ENCODE results near the gene SLC66A2. TPM values are rescaled to one million over a fixed set of nuclear protein-coding genes. Genes with fewer than 3 reads are reported as not detected.

The SLC66A2 gene
- total RNA-seq, 1 donor from 2014 or later = 22.7 TPM

DNA sequence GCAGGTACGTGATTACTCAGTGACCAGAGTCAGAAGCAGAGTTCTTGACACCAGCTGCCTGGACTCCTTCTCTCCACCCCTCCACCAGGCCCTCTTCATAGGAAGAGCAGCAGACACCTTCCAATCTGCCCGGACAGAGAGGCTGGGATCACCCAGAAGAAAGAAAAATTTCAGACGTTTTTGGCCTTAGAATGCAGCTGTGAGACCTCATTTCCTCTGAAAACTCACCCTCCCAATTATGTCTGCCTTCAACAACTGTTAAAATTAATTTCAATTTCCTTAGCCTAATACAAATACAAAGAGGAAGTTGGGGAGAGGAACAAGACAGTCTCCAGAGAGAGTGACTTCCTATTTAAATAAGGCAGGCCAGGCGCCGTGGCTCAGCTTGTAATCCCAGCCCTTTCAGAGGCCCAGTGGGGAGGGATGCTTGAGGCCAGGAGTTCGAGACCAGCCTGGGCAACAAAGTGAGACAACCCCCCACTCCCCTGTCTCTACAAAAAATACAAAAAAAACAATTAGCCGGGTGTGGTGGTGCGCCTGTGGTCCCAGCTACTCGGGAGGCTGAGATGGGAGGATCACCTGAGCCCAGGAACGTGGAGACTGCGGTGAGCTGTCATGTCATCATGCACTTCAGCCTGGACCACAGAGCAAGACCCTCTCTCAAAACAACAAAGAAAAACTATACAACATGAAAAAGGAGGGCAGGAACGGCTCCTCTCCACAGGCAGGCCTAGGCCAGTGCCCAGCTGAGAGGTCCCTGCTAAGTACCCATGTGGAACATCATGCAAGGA is 1.6 kb downstream of the SLC66A2 start:
- no peak for DNase-seq

DNA sequence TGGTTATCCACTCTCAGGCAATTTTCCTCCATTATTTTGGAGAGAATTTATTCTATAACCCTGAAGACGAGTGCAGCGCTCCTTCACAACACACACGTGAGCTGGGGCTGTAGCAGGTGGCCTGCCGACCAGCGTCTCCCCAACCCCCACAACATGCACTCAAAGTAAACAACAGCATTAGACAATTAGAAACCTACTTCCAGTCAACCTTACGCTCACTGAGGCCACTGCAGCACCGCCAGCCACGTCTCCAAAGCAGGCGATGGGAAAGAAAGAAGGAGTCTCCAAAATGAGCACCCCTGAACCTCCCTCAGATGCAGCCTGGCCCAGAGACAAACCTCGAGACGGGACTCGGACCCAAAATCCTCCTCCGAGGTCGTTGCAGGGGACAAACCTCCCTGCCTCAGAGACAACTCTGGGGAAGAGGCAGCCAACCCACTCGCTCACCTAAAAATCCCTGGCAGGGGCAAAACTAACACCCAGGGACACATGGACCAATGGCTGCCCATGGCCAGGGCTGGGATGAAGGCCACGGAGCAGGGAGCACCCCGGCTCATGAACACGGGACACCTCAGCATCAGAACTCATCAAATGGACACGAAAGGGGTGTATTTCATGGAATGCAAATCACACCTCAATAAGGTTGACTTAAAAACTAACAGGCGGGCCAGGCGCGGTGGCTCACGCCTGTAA is 2.6 kb downstream of the SLC66A2 start:
- no peak for DNase-seq

DNA sequence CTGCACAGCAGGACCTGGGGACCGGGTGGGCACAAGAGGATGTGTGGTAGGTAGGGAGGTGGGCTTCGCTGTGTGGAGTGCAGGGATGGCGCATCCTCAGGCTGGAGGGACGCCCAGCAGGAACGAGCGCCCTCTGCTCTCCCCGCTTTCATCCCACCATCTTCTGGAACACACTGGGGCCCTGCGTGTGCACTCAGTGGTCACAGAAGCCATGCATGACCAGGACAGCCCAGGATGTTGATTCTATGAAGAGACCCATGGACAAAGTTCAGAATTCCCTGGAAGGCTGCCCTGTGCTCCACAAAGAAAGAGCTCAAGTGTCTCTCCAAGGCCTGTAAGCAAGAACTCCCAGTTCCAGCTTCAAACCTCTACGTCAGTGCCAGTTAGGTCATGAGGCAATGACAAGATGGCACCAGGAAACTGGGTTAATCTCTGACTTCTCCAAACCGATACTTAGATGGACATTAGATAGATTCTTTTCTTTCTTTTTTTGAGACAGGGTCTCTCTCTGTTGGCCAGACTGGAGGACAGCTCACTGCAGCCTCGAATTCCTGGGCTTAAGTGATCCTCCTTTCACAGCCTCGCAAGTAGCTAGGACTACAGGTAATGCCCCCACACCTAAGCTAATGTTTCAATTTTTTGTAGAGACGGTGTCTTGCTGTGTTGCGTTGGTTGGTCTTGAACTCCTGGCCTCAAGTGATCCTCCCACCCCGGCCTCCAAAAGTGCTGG is 3.4 kb downstream of the SLC66A2 start:
- no peak for DNase-seq

DNA sequence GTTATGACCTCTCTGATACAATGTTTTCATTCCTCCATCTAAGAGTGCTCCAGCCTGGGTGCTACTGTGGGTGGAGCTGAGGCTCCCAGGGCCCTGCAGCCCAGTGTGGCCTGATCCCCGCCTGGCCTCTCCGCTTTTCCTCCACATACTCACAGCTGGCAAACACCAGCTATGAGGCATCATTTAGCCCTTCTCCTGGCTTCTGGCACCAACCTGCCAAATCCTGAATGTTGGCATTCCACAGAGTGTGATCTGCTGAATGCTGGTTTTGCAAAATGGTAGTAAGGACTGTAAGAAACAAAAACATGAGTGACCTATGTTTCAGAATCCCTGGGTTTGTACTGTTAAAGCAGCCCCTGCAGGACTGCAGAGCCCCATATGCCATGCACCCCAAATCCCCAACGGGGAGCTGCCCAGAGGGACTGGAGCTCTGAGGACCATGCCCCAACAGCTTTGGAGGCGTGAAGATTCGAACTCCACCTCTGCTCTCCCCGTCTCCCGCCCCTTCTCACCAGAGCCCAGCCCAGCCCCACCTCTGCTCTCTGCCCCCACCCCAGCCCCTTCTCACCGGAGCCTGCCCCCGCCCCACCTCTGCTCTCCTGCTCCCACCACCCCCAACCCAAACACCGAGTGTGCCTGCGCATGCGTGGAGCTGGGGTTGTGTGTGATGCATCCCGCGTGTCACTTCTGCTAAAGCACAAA is 4.2 kb downstream of the SLC66A2 start:
- DNase-seq = no peak

DNA sequence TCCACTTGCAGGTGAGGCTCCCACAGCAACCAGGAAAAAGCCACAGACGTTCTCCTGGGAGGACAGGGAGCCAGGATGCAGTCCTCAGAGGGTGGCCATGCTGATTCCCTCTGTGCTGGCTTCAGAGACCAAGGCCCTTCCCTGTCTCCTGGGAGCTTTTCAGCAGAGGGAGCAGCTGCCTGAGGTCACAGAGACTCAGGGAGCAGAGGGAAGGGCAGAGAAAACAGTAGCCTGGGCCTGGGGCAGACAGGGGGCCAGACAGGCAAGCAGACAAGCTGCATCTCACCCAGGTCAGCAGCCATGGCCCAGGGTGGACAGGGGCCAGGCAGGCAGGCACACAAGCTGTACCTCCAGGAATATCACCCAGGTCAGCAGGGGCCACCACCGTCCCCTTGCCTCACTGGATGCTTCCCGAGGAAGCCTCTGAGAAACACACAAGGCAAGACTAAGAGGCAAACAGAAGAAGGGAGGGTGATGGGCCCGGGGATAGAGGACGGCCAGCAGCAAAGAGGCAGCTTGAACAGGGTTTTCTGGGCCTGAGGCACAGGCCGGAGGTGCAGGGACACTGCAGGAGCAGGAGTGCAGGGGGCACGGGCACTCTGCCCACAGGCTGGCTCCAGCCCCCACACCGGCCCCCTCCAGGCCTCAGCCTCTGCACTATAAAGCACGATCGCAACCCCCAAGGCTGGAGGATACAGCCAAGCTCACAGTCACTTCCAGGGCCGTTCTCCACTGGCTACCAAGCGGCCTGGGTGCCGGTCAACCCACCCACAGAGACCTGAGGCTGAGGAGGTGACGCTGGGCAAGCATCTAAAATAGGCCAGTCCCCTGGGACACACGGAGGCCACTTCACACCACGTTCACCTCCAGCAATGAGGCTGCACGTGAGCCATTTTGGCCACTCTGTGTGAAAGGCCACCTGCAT is 6.1 kb downstream of the SLC66A2 start:
- no peak for DNase-seq

DNA sequence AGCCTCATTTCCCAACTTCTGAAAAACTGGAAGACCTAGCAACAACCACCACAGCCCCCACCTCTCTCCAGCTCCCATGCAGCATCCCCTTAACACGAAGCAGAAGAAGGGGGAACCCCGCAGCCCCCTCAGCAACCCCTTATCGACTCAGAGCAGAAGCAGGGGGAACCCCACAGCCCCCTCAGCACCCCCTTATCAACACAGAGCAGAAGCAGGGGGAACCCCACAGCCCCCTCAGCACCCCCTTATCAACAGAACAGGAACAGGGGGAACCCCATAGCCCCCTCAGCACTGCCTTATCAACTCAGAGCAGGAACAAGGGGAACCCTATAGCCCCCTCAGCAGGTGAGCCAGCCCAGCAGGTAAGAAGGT is 6.7 kb downstream of the SLC66A2 start:
- DNase-seq = no peak

DNA sequence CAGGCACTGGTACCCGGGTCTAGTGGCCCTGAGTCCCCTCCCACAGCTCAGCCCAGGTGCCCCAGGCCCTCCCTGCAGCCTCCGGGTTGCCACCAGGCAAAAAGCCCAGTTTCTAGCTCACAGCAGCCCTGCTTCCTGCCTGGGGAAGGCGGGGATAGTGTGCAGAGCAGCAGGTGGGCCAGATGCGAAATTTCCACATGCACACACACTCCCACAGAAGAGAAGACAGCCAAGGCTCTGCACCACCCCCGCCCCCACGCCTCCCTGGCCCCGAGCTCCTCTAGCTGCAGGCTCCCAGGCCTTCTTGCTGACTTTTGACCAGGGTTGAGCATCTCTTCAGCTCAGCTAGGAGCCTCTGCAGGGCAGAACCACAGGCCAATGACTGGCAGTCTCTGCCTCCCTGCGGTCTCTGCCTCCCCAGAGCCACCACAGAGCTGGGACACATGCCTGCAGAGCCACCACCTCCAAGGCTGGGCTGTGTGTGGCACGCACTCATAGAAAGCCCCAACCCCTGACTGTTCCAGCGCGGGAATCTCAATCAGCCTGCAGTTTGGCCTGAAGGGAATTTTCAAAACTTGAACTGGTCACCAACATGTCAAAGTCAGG is 7.2 kb downstream of the SLC66A2 start:
- no peak for DNase-seq

DNA sequence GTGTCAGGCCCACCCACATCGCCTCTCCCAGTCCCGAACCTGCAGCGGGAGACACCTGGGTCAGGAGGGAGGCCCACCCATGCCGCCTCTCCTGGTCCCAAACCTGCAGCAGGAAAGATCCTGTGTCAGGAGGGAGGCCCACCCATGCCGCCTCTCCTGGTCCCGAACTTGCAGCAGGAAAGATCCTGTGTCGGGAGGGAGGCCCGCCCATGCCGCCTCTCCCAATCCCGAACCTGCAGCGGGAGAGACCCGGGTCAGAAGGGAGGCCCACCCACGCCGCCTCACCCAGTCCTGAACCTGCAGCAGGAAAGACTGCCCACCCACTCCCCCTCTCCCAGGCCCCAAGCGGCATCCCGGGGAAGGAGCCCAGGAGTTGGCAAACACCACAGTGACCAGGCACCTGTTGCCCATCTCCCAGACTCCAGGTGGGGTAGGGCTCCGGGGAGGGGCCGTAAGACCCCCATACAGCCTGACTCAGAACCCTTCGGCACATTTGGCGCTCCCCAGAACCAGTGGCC is 7.8 kb downstream of the SLC66A2 start:
- DNase-seq = no peak

DNA sequence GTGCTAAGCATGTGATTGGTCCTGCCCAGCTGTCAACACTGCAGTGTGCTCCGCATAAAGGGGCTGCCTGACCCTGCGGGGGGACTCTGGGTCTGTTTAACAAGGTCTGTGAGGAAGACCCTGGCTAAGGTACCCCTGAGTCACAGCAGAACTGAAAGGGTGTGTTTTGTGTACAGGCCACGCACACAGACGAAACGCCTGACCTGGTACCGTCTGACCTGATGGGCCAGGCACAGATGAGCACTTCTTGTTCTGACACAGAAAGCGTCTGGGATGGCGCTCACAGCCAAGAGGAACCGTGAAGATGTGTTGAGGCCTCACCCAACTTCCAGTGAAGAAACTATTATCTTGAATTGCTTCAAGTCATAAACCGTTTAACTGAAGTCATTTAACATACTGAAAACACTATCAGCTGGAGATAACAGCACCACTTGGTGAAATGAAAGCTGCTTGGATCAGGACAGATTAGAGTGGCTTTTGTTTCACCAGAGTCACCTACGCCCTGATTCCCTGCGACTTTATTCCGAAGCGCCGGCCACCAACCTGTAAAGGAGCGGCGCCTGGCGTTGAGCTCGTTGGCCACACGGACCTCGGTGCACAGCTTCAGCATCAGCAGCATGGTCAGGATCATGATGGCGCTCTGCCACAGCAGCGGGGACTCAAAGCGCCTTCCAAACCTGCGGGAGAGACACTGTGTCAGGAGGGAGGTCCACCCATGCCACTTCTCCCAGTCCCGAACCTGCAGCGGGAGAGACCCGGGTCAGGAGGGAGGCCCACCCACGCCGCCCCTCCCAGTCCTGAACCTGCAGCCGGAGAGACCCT is 8.5 kb downstream of the SLC66A2 start:
- DNase-seq = no peak

DNA sequence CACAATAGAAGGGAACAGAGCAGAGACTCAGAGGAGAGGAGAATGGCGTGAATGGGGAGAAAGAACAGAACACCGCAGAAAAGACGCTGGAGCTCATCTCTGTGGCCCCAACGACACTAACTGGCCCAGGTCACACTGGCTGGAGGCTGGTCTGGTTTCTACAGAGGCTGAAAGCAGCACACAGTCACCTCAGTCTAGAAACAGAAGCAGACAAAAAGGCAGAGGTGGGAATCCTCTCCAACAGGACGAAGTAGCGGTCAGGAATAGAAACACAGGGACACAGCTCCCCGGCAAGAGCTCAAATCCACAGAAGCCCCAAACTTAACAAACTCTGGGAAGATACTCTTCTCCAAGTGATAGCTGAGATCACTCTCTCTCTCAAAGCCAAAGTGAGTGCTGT is 9.2 kb downstream of the SLC66A2 start:
- no peak for DNase-seq

DNA sequence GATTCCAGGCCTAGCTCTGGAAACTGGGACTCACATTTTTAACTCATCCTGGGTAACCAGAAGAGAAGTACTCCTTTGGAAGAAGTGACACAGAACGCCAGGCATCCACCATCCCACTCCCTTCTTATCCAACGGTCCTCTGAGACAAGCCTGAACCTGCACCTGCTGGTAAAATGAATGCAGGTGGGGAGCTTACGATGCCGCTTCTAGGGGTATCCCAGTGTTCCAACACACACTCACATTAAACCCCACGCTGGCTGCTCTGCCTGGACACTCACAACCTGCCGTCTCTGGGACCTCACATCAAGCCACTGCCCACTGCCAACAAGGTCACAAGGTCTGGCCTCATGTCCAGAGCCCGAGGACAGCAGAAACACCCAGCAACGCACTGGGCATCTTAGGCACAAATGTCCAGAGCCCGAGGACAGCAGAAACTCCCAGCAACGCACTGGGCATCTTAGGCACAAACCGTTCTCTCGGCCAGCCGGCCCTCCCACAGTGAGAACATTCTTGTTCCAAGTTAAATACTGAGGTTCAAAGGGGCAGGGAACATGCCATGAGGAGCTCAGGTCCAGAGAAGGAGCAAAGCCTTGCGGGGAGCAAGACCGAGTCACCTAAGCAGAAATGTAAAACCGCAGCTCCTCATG is 9.9 kb downstream of the SLC66A2 start:
- no peak for DNase-seq

DNA sequence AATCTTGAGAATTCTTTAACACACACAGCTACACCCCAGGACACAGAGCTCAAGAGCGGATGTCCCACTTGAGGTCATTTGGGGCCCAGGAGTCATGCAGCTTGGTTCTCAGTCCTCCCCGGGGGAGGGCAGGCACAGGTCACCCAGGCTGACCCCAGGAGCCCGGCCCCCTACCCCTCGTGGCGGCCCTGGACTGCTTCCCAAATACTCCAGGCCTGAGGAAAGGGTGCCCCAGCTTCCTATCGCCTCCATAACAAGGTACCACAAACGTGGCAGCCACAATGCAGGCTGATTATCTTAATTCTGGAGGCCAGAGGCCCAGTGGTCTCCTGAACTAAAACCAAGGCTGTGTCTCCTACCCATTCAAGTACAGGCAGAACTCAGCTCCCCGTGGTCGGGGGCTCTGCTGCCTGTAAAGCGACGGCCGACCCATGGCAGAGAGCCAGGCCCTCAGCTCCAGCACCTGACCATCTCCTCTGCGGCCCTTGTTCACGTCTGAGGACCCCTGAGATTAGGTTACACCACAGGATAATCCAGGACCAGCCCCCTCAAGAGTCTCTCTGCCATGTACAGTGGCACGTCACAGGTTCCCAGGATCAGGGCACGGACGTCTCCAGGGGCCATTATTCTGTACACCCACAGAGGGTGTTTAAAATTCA is 10.5 kb downstream of the SLC66A2 start:
- DNase-seq = no peak

DNA sequence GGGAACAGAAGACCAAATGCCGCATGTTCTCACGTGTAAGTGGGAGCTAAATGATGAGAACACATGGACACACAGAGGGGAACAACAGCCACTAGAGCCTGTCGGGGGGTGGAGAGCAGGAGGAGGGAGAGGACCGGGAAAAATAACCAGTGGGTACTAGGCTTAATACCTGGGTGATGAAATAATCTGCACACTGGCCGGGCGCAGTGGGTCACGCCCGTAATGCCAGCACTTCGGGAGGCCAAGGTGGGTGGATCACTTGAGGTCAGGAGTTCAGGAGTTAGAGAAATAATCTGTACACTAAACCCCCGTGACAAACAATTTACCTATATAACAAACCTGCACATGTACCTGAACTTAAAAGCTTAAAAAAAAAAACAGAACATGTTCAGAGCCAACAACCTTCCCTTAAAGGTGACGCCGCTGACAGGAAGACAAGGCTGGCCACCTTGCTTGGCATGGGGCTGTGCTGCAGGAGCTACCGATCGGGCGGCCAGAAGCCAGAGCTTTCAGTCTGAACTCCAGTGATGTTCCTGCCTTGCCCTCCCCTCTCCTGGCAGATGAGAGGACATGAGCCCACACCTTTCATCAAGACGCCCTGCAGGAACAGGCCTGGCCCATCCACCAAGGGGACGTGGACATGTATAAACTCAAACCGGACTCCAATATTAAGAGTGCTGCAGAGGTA is 11.2 kb downstream of the SLC66A2 start:
- DNase-seq = no peak

DNA sequence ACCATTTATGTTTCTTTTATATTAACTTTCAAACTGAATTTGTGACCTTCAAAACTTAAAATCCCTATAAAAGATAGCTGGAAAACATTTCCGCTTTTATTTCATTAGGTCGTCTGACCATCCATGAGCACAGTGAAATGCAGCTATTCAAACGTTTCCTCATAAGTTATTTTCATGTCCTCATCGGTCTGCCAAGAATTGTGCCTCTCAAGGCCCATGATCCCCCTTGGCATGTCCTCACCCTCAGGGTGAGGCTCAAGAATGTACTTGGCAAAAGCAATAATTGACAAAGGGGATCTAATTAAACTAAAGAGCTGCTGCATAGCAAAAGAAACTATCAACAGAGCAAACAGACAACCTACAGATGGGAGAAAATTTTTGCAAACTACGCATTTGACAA is 12.4 kb downstream of the SLC66A2 start:
- no peak for DNase-seq

DNA sequence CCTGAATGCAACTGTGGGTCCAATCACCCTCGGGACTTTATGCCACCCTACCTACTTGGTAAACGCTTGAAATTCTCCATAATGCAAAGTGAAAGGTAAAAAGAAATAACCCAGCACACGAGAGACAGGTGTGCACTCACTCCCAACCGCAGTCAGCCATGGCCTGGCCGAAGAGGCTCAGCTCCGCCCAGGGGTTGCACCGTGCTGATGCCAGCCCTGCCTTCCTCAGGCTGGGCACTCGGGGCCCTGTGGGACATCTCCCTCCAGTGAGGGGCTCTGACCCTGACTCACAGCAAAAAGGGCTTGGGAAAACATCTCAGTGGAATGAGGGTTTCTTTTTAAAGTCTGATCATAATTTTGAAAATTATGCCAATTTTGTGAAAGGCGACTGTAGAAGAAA is 13.3 kb downstream of the SLC66A2 start:
- DNase-seq = no peak

DNA sequence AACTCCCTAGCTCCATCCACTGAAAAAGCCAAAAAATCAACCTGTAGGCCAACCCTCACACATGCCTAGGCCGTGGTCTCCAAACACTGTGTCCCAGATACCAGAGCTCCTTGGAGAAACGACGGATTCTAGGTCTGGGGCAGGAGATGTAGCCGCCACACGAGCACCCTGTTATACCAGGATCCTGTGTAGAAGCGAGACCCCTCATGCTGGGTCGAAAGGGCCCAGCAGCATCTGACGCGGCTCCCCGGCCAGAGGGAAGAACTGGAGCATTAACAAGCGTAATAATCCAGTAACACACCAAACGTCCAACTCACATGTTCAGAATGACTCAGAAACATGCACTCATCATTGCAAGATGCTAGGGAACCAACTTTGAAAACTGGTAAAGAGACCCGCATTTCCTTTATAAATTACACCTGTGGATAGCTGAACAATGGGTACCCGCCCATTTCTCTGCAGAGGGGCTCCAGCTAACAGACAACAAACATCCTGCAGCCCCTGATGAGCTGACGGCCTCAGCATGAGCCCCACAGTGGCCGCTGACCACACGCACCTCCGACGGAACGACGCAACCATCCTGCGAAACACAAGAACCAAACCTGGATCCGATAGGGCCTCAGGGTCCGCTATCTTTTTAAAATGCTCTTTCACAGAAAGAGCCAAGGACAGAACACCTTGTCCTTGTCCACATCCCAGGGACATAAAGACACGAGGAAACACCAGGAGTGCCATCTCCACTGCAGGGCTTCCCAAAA is 14.2 kb downstream of the SLC66A2 start:
- no peak for DNase-seq

DNA sequence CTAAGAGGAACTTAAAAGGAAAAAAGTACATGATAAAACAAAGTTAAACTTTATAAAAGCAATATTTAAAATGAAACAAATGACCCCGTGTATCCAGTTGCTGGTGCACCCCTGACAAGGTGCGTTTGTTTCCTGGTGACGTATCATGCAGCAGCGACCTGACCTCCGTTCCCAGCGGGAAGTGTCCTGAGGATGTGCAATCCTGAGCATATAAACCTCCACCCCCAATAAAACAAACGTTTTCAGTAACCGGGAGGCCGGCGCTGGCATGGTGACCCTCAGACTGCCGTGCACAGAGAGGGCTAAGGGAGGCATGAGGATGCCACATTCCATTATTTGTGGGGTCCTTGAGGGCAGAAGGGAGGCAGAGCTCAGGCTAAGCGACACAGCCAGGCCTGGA is 14.8 kb downstream of the SLC66A2 start:
- no peak for DNase-seq

DNA sequence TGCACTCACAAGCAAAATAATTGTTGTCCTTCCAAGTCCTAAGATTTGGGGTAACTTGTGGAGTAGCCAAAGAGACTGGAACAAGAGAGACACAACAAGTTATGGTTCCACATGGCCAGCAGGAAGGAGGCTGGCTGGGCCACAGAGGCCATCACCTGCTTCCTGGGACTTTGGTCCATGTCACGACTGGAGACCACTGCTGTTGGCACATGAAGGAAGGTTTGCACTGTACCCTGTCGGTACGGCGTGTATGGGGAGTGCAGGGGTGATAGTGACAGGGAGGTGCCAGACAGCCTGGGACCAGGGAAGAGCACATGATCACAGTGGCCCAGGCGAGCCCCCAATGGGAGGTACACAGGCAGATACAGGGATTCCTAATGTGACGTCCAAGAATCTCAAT is 15.5 kb downstream of the SLC66A2 start:
- DNase-seq = no peak

Measured in skin of body (tissue), 2 donors.